ENCODE data around the gene WDR75.
"Not testable (repeated sequence)": the region's sequence is repeated elsewhere in the genome, so short reads cannot be mapped to it uniquely, and the experiment has no call there.

WDR75 gene

GRCh38 chr2:189427872-189428271, 13.4 kb upstream of the WDR75 start:
- no peaks in the 10 kb centered on the region for H3K9me3 ChIP-seq (ENCODE audit: severe bottlenecking)
- H3K27ac ChIP-seq = no peak overlapping the region
- TF ChIP-seq CTCF (IDR thresholded peaks at IDR 0.05; ENCODE audit: low read depth, low read length) = no peak
- no peaks in the 10 kb centered on the region for H3K27me3 ChIP-seq (ENCODE audit: insufficient read depth, low read depth, severe bottlenecking)
- no peaks in the 10 kb centered on the region for H3K36me3 ChIP-seq
- H3K4me3 ChIP-seq (ENCODE audit: low read depth, low read length) = no peak overlapping the region
- DNase-seq = no peak

GRCh38 chr2:189430448-189430847, 10.8 kb upstream of the WDR75 start:
- DNase-seq; H3K4me3 ChIP-seq (ENCODE audit: low read depth, low read length); H3K27ac ChIP-seq; H3K27me3 ChIP-seq (ENCODE audit: insufficient read depth, low read depth, severe bottlenecking); H3K9me3 ChIP-seq (ENCODE audit: severe bottlenecking); H3K36me3 ChIP-seq: not testable (repeated sequence)

GRCh38 chr2:189435803-189436202, 5.5 kb upstream of the WDR75 start:
- not testable (repeated sequence) for DNase-seq; H3K27ac ChIP-seq; H3K27me3 ChIP-seq (ENCODE audit: insufficient read depth, low read depth, severe bottlenecking); H3K4me3 ChIP-seq (ENCODE audit: low read depth, low read length); H3K9me3 ChIP-seq (ENCODE audit: severe bottlenecking); H3K36me3 ChIP-seq

- Histone ChIP-seq H3K27ac (no peak overlapping the region), H3K4me3 (ENCODE audit: low read depth, low read length) (no peak overlapping the region), H3K36me3 (no peaks in the 10 kb centered on the region), H3K9me3 (ENCODE audit: severe bottlenecking) (no peaks in the 10 kb centered on the region), H3K27me3 (ENCODE audit: insufficient read depth, low read depth, severe bottlenecking) (no peaks in the 10 kb centered on the region)
- DNase-seq = no peak
- no peak for TF ChIP-seq CTCF (IDR thresholded peaks at IDR 0.05; ENCODE audit: low read depth, low read length)
These were observed 3.3 kb upstream of the WDR75 start for GRCh38 chr2:189437926-189438325.

GRCh38 chr2:189439342-189439741, 1.9 kb upstream of the WDR75 start:
- TF ChIP-seq CTCF (IDR thresholded peaks at IDR 0.05; ENCODE audit: low read depth, low read length) = peak; percentile 42
- Histone ChIP-seq H3K9me3 (ENCODE audit: severe bottlenecking) (no peaks in the 10 kb centered on the region), H3K27me3 (ENCODE audit: insufficient read depth, low read depth, severe bottlenecking) (no peaks in the 10 kb centered on the region), H3K27ac (no peak overlapping the region), H3K36me3 (no peaks in the 10 kb centered on the region; the same call in 1 of the 2 replicates), H3K4me3 (ENCODE audit: low read depth, low read length) (no peak overlapping the region)
- no peak for DNase-seq

- Histone ChIP-seq H3K36me3 (peaks cover 6% of the 10 kb centered on the region), H3K27me3 (ENCODE audit: insufficient read depth, low read depth, severe bottlenecking) (no peaks in the 10 kb centered on the region), H3K4me3 (ENCODE audit: low read depth, low read length) (peak overlapping the region; percentile 87), H3K27ac (peak overlapping the region; percentile 90), H3K9me3 (ENCODE audit: severe bottlenecking) (no peaks in the 10 kb centered on the region)
- no peak for TF ChIP-seq CTCF (IDR thresholded peaks at IDR 0.05; ENCODE audit: low read depth, low read length)
- DNase-seq = no peak
These were observed 679 bp upstream of the WDR75 start for GRCh38 chr2:189440644-189440946.

- Histone ChIP-seq H3K27ac (peak overlapping the region; percentile 90), H3K4me3 (ENCODE audit: low read depth, low read length) (peak overlapping the region; percentile 87), H3K27me3 (ENCODE audit: insufficient read depth, low read depth, severe bottlenecking) (no peaks in the 10 kb centered on the region), H3K9me3 (ENCODE audit: severe bottlenecking) (no peaks in the 10 kb centered on the region), H3K36me3 (peaks cover 6% of the 10 kb centered on the region)
- TF ChIP-seq CTCF (IDR thresholded peaks at IDR 0.05; ENCODE audit: low read depth, low read length) = no peak
- DNase-seq = no peak
These were observed 418 bp downstream of the WDR75 start for GRCh38 chr2:189441709-189442074.
